GM12801 (cell line): Measurements from ENCODE around the gene BPIFB2.

Experiments
- TF ChIP-seq, protein P1 (sequence below): IDR thresholded peaks from one replicate; pipeline ENCODE4 v1.5.1; 2011; ENCODE audit warnings: control low read depth; ENCODE audit not compliant: insufficient read length; ENCODE audit errors: extremely low read depth

The BPIFB2 gene

DNA sequence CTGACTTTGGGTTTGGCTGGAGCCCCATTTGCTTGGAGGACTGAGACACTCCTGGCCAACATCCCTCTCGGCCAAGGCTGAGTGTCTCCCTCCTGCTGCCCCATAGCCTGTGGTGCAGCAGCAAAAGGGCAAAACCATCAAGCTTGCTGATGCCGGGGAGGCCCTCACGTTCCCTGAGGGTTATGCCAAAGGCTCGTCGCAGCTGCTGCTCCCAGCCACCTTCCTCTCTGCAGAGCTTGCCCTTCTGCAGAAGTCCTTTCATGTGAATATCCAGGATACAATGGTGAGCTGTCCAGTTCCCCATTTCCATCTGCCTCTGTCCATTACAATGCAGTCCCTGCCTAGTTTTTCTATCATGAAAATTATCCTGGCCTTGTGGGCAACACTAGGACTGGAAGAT, 30.0 kb downstream of the BPIFB2 start:
- TF ChIP-seq, protein P1, sequence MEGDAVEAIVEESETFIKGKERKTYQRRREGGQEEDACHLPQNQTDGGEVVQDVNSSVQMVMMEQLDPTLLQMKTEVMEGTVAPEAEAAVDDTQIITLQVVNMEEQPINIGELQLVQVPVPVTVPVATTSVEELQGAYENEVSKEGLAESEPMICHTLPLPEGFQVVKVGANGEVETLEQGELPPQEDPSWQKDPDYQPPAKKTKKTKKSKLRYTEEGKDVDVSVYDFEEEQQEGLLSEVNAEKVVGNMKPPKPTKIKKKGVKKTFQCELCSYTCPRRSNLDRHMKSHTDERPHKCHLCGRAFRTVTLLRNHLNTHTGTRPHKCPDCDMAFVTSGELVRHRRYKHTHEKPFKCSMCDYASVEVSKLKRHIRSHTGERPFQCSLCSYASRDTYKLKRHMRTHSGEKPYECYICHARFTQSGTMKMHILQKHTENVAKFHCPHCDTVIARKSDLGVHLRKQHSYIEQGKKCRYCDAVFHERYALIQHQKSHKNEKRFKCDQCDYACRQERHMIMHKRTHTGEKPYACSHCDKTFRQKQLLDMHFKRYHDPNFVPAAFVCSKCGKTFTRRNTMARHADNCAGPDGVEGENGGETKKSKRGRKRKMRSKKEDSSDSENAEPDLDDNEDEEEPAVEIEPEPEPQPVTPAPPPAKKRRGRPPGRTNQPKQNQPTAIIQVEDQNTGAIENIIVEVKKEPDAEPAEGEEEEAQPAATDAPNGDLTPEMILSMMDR = no peak

DNA sequence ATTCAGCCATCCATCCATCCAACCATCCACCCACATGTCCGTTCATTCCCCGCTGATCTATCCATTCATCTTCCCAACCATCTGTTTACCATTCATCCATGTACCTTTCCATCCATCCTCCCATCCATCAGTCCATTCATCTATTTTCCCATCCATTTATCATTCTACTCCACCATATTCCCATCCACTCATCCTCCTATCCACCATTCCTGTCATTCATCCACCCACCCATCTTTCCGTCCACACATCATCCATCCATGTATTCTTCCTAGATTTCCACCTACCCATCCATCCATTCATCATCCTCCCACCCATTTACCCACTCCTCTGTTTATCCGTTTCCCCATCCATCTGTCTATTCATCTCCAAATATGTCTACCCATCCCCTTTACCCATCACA, 30.7 kb downstream of the BPIFB2 start:
- TF ChIP-seq, protein P1 = no peak

DNA sequence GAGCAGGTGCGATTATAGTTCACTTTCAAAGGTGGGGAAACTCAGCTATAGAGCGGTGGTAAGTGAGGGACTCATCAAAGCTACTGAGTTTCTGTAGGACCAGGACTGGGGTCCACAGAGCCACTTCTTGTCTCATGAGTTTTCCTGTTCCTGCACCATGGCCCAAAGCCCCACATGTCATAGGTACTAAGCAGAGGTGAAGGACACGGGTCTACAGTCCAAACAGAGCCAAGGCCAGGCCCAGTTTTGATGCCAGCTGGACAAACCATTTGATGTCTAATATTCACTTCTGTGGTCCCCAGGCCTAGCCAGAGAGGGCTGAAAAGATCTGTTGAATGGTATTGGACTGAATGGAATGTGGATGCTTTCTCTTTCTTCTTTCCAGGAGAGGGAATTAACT, 34.9 kb downstream of the BPIFB2 start:
- TF ChIP-seq, protein P1 = no peak

DNA sequence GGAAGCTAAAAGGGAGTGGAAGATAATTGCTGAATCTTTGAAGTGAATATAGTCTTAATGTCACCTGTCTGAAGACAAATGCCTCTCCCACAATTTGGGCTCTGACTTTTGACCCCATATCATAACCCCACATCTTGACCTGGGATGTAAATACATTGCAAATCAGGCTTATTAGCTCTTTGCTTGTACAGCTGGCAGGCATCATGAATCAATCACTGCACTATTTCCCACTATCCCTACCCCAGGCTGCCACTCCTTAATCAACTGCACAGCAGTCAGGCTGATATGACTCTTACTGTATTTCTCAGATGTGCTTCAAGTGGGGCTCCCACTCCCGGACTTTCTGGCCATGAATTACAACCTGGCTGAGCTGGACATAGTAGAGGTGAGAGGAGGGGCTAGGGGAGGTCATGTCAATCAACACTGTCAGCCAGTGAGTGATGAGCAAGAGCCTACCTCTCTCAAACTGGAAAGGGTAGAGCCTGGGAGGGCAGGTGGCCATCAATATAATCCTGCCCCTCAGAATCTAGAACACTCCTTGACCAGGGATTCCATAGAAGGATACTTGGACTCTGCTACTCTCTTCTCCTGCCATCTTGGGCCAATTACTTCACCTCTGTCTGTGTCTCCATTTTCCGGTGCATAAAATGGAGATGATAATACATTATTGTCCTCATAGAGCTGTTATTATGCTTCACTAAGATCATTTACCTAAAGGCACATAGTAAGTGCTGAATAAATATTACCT, 35.7 kb downstream of the BPIFB2 start:
- TF ChIP-seq, protein P1 = no peak

DNA sequence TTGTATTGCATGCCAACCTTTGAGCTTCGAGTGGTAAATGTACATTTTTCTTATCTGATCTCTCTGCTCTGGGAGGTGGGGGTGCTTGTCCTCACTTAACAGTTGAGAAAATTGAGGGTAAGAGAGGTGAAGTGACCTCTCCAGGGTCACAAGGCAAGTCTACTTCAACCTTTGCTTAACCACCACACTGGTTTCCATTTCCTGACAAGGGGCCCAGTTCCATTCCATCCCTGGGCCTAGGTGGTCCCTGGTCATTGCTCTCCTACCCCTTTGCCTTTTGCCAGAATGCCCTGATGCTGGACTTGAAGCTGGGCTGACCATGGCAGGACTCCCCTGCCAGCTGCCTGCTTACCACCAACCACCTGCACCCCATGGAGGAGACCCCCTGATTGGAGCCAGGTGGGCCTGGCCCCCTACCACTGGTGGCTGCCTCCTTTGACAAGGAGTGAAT, 36.3 kb downstream of the BPIFB2 start:
- TF ChIP-seq, protein P1 = no peak

DNA sequence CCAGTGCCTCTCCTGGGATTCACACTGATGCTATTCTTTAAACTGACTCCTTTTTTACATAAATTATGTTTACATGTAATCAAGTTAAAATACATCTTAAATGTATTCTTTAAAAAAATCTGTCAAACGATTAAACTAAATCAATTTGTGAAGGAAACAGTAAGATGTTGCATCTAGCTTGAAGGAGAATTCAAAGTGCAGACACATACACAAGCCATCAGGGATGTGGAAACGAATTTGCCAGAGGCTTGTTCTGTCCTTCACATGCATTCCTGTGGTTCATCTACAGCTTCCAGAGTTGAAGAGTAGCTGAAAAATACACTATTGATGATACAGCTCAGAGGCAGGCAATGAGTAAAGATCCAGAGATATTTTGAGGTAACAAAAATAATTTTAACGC, 38.9 kb downstream of the BPIFB2 start:
- TF ChIP-seq, protein P1 = no peak

DNA sequence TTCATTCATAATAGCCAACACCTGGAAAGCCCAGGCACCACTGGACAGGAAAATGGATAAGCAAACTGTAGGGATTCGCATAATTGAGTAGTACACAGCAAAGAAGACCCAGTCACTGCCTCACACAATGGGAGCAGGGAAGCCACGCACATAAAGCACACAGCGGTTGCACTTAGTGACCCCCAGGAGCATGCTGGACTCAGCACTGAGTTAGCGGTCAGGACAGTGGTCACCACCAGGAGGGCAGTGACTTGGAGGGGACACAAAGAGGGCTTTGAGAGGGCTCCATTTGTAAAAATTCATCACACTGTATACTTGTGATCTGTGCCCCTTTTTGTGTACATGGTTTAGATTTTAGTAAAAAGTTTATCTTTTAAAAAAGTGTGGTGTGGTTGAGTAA, 43.8 kb downstream of the BPIFB2 start:
- TF ChIP-seq, protein P1 = no peak
